Activated CD4-positive, alpha-beta T cell treated with anti-CD3 and anti-CD28 coated beads for 36 hours (primary cell): ENCODE data around the gene MYO18A. TPM values are rescaled to one million over a fixed set of nuclear protein-coding genes. Genes with fewer than 3 reads are reported as not detected.

ENCODE experiments used
- ATAC-seq: fragments of 200-7000 bp; cut with Tn5 transposase; one replicate; pipeline ENCODE4 v1.10.0; 2021; ENCODE audit warnings: mild to moderate bottlenecking, moderate library complexity
- CTCF ChIA-PET: fragments of 350-600 bp; sonication (Branson Sonifier 250); formaldehyde crosslinking; loops from one replicate; lab custom pipeline; 2021; ENCODE audit warnings: antibody characterized with exemption; lab: Charles Lee
- POLR2A ChIA-PET: fragments of 350-600 bp; sonication (Branson Sonifier 250); formaldehyde crosslinking; loops from one replicate; lab custom pipeline; 2021; ENCODE audit warnings: antibody characterized with exemption, inconsistent platforms; lab: Charles Lee
- DNase-seq: peaks from one replicate; pipeline ENCODE4 v3.0.0-alpha.2; 2020
- H3K27ac Mint-ChIP-seq: one replicate; pipeline ENCODE4 v1.8.0; 2021; ENCODE audit warnings: mixed read lengths
- H3K27me3 Mint-ChIP-seq: one replicate; pipeline ENCODE4 v1.8.0; 2021; ENCODE audit warnings: mixed read lengths
- H3K36me3 Mint-ChIP-seq: one replicate; pipeline ENCODE4 v1.8.0; 2021; ENCODE audit warnings: low read depth, mixed read lengths
- H3K4me1 Mint-ChIP-seq: one replicate; pipeline ENCODE4 v1.8.0; 2021; ENCODE audit warnings: mixed read lengths
- H3K4me3 Mint-ChIP-seq: one replicate; pipeline ENCODE4 v1.8.0; 2021; ENCODE audit warnings: mild to moderate bottlenecking, moderate library complexity, mixed read lengths
- H3K9me3 Mint-ChIP-seq: one replicate; pipeline ENCODE4 v1.8.0; 2021; ENCODE audit warnings: low read depth, mixed read lengths
- intact Hi-C, 2 experiments: fragments of 100-400 bp; cut with DNase I in 1 of 2; cut with micrococcal nuclease in 1 of 2; formaldehyde crosslinking; loops; one replicate each; pipeline versions ENCODE4 v1.14.2 to v1.15.1; 2022 to 2024; cut with DNase I, micrococcal nuclease
- total RNA-seq, 2 experiments: library from RNA; stranded (reverse); gene quantifications; one replicate each; pipeline ENCODE4 v1.2.3, GENCODE V29; 2021

The MYO18A gene
- total RNA-seq, 2 experiments from 2014 or later, result 31.9 to 38.2 TPM

GRCh38 chr17:29031488-29031887 is 148.7 kb downstream of the MYO18A start:
- DNase-seq (no peak), ATAC-seq (no peak)
- no peaks in the 10 kb centered on the region for H3K4me1 Mint-ChIP-seq
- no peaks in the 10 kb centered on the region for H3K36me3 Mint-ChIP-seq
- ChIA-PET CTCF (interaction anchor here (0.6 kb wide), 1 partner anchor 492 kb away, joined by 3 read pairs; no protein-coding TSS in a partner anchor), POLR2A (no interaction called here)
- H3K9me3 Mint-ChIP-seq, result peaks cover 9% of the 10 kb centered on the region
- peaks cover 34% of the 10 kb centered on the region for H3K27me3 Mint-ChIP-seq
- H3K4me3 Mint-ChIP-seq, result no peak overlapping the region
- no peak overlapping the region for H3K27ac Mint-ChIP-seq
- intact Hi-C loops, result no loop called here

- POLR2A ChIA-PET, result no interaction called here
- H3K4me3 Mint-ChIP-seq, result no peak overlapping the region
- CTCF ChIA-PET, result interaction anchor here (0.7 kb wide), 1 partner anchor 94 kb away, joined by 3 read pairs; no protein-coding TSS in a partner anchor
- DNase-seq (no peak), ATAC-seq (no peak)
- H3K27me3 Mint-ChIP-seq, result peaks cover 28% of the 10 kb centered on the region
- H3K4me1 Mint-ChIP-seq, result no peaks in the 10 kb centered on the region
- no peaks in the 10 kb centered on the region for H3K36me3 Mint-ChIP-seq
- H3K27ac Mint-ChIP-seq, result no peak overlapping the region
- H3K9me3 Mint-ChIP-seq, result no peaks in the 10 kb centered on the region
- intact Hi-C loops, result loop anchor here in 1 of 2 experiments (10.0 kb wide), 1 partner anchor 170 kb away; no protein-coding TSS in a partner anchor
Observed at GRCh38 chr17:29024316-29024952, 155.8 kb downstream of the MYO18A start.

GRCh38 chr17:29022074-29022473 is 158.1 kb downstream of the MYO18A start:
- DNase-seq, result no peak
- H3K36me3 Mint-ChIP-seq, result no peaks in the 10 kb centered on the region
- ChIA-PET POLR2A (no interaction called here), CTCF (no interaction called here)
- no peaks in the 10 kb centered on the region for H3K9me3 Mint-ChIP-seq
- no peak overlapping the region for H3K4me3 Mint-ChIP-seq
- H3K4me1 Mint-ChIP-seq, result peaks cover 2% of the 10 kb centered on the region
- no peak overlapping the region for H3K27ac Mint-ChIP-seq
- ATAC-seq, result no peak
- intact Hi-C loops, result loop anchor here in 1 of 2 experiments (10.0 kb wide), 1 partner anchor 173 kb away; no protein-coding TSS in a partner anchor
- peaks cover 36% of the 10 kb centered on the region for H3K27me3 Mint-ChIP-seq

GRCh38 chr17:29021226-29021625 is 159.0 kb downstream of the MYO18A start:
- no peaks in the 10 kb centered on the region for H3K36me3 Mint-ChIP-seq
- H3K27me3 Mint-ChIP-seq, result peaks cover 36% of the 10 kb centered on the region
- H3K27ac Mint-ChIP-seq, result no peak overlapping the region
- H3K4me1 Mint-ChIP-seq, result peaks cover 2% of the 10 kb centered on the region
- H3K9me3 Mint-ChIP-seq, result no peaks in the 10 kb centered on the region
- CTCF ChIA-PET, result interaction anchor here (0.6 kb wide), 1 partner anchor 1034 kb away, joined by 3 read pairs; no protein-coding TSS in a partner anchor
- POLR2A ChIA-PET, result no interaction called here
- no peak for DNase-seq
- H3K4me3 Mint-ChIP-seq, result no peak overlapping the region
- intact Hi-C loops, result loop anchor here in 1 of 2 experiments (10.0 kb wide), 1 partner anchor 174 kb away; no protein-coding TSS in a partner anchor
- ATAC-seq, result no peak

Other genes starting within 250 kb of the MYO18A start
- gene PHF12, start 228.9 kb downstream of the MYO18A start, total RNA-seq, result 10 to 100 TPM; 48.6 to 52.3 TPM
- gene SEZ6, start 174.4 kb downstream of the MYO18A start, total RNA-seq, result not detected
- gene PIPOX, start 137.3 kb downstream of the MYO18A start, total RNA-seq, result 1 to 10 TPM; 1.8 to 2.1 TPM
- not detected for gene CRYBA1, start 66.5 kb upstream of the MYO18A start, total RNA-seq
- gene NUFIP2, start 113.8 kb upstream of the MYO18A start, total RNA-seq, result 10 to 100 TPM; 55.1 to 93.1 TPM
- gene TAOK1, start 210.0 kb upstream of the MYO18A start, total RNA-seq, result 10 to 100 TPM; 29.9 to 35.1 TPM